22Rv1 (cell line): ENCODE data around the gene SCYGR6.

Experiments
- H3K27ac ChIP-seq: fragments of 450-650 bp; 2 replicates; pipeline ENCODE4 v1.5.1; 2017
- ZFX ChIP-seq: fragments of 450-650 bp; IDR thresholded peaks from 2 replicates; pipeline ENCODE4 v1.6.1; 2017; ENCODE audit warnings: antibody characterized with exemption, borderline replicate concordance
- TF ChIP-seq, protein P1 (sequence below): fragments of 450-650 bp; IDR thresholded peaks from 2 replicates; pipeline ENCODE4 v1.5.1; 2017; ENCODE audit warnings: mild to moderate bottlenecking

SCYGR6 gene

GRCh38 chr2:227684258-227684657 is 40.3 kb downstream of the SCYGR6 start:
- TF ChIP-seq ZFX = no peak
- TF ChIP-seq, protein P1, sequence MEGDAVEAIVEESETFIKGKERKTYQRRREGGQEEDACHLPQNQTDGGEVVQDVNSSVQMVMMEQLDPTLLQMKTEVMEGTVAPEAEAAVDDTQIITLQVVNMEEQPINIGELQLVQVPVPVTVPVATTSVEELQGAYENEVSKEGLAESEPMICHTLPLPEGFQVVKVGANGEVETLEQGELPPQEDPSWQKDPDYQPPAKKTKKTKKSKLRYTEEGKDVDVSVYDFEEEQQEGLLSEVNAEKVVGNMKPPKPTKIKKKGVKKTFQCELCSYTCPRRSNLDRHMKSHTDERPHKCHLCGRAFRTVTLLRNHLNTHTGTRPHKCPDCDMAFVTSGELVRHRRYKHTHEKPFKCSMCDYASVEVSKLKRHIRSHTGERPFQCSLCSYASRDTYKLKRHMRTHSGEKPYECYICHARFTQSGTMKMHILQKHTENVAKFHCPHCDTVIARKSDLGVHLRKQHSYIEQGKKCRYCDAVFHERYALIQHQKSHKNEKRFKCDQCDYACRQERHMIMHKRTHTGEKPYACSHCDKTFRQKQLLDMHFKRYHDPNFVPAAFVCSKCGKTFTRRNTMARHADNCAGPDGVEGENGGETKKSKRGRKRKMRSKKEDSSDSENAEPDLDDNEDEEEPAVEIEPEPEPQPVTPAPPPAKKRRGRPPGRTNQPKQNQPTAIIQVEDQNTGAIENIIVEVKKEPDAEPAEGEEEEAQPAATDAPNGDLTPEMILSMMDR = no peak
- H3K27ac ChIP-seq = no peak overlapping the region

GRCh38 chr2:227677928-227678327 is 46.6 kb downstream of the SCYGR6 start:
- no peak overlapping the region for H3K27ac ChIP-seq
- TF ChIP-seq, protein P1 = no peak
- no peak for TF ChIP-seq ZFX

GRCh38 chr2:227674485-227674884 is 50.1 kb downstream of the SCYGR6 start:
- no peak for TF ChIP-seq ZFX
- TF ChIP-seq, protein P1 = no peak
- H3K27ac ChIP-seq = no peak overlapping the region
